ENCODE results near the gene CFAP251.

GRCh38 chr12:122021822-122022392 is 103.5 kb downstream of the CFAP251 start, which contains the start of gene BCL7A:
- TF ChIP-seq CTCF (IDR thresholded peaks at IDR 0.05): no peak
- no peak for TF ChIP-seq POLR2A (IDR thresholded peaks at IDR 0.05)
- no peak for TF ChIP-seq POLR2AphosphoS5 (IDR thresholded peaks at IDR 0.05)
- TF ChIP-seq EP300 (IDR thresholded peaks at IDR 0.05): no peak

All from suprapubic skin (tissue), 4 donors.